Large intestine (tissue), 3 donors: ENCODE results near the gene PTRH2. TPM values are rescaled to one million over a fixed set of nuclear protein-coding genes. Genes with fewer than 3 reads are reported as not detected.
A peak's percentile ranks its signal among the peaks of the same experiment; 100 is the strongest.

Experiments used
- DNase-seq, 2 donors: peaks; one replicate each; pipeline versions ENCODE4 v3.0.0 to v3.0.0-alpha.2; 2013
- H3K27ac ChIP-seq: one replicate; pipeline ENCODE4 v1.5.1; 2013; ENCODE audit warnings: low read length
- H3K27me3 ChIP-seq: 2 replicates; pipeline ENCODE4 v1.6.1; 2013; ENCODE audit warnings: low read length; ENCODE audit not compliant: control insufficient read depth, insufficient read depth
- H3K36me3 ChIP-seq: 2 replicates; pipeline ENCODE4 v1.6.1; 2013; ENCODE audit warnings: low read length; ENCODE audit not compliant: control insufficient read depth, insufficient read depth
- H3K4me1 ChIP-seq: one replicate; pipeline ENCODE4 v1.6.1; 2013; ENCODE audit warnings: low read length; ENCODE audit not compliant: control insufficient read depth, insufficient read depth
- H3K4me3 ChIP-seq: one replicate; pipeline ENCODE4 v1.5.1; 2013; ENCODE audit warnings: low read length
- H3K9me3 ChIP-seq: one replicate; pipeline ENCODE4 v1.6.1; 2013; ENCODE audit warnings: mild to moderate bottlenecking, low read depth, low read length, moderate library complexity; ENCODE audit not compliant: control insufficient read depth
- WGBS: methylation state at CpG from one replicate; pipeline ENCODE4 v1.1.5; 2013; ENCODE audit warnings: low lambda C conversion rate; ENCODE audit not compliant: insufficient coverage; 5-methylcytosine and 5-hydroxymethylcytosine counted together
- polyA plus RNA-seq: library from polyadenylated mRNA; unstranded; fragments of 120-200 nt; gene quantifications from one replicate; pipeline ENCODE4 v1.2.1, GENCODE V29; 2013

PTRH2 gene
- polyA plus RNA-seq, 1 donor = 26.3 TPM

DNA sequence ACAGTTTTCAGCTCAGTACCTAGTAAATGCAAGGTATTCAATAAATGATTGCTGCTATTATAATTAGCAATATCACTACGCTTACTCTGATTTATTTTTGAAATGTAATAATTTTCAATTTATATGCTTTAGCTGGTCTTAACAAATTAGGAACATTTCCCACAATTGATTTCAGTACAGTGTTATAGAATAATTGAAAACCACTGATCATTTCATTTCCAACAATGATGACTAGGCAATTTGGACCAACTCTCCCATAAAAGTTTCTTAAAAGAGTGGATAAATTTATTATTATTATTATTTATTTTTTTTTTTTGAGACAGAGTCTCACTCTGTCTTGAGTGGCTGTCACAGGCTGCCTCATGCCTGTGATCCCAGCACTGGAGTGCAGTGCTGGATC is 41.4 kb upstream of the PTRH2 start:
- WGBS = 100% methylated on average over 1 of the region's 1 CpG
- no peak overlapping the region for H3K27ac ChIP-seq
- no peaks in the 10 kb centered on the region for H3K4me1 ChIP-seq
- H3K4me3 ChIP-seq = no peak overlapping the region
- no peak for DNase-seq
- peaks cover 13% of the 10 kb centered on the region for H3K36me3 ChIP-seq
- no peaks in the 10 kb centered on the region for H3K9me3 ChIP-seq
- H3K27me3 ChIP-seq = no peaks in the 10 kb centered on the region

DNA sequence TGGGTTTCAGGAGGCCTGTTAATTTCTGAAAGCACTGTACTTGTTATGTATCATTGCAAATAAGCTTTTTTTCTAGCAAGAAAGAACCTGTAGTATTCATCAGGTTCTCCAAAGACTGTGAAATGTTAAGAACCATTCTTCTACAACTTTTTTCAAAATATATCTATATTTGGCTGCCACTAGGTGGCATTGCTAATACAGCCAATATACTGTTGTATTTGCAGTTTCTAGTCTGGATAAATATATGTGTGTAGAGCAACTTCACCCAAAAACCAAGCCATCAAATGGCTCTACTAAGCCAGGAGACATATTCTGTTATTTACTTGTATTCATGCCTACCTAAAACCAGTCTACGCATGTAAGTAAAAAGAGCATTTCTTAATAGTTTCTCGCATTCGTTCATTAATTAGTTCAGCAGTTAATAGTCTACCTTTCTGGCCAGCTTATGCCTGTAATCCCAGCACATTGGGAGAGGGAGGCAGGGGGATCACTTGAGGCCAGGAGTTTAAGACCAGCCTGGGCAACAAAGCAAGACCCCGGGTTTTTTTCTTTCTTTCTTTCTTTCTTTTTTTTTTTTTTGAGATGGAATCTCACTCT is 39.7 kb upstream of the PTRH2 start:
- no peaks in the 10 kb centered on the region for H3K27me3 ChIP-seq
- peak in 1 of 2 donors; percentile 18 for DNase-seq
- WGBS = no CpG with 5 or more reads among the region's 4 CpGs
- no peak overlapping the region for H3K4me3 ChIP-seq
- H3K4me1 ChIP-seq = no peaks in the 10 kb centered on the region
- no peak overlapping the region for H3K27ac ChIP-seq
- H3K36me3 ChIP-seq = peaks cover 12% of the 10 kb centered on the region
- no peaks in the 10 kb centered on the region for H3K9me3 ChIP-seq

- 100% methylated on average over 1 of the region's 2 CpGs for WGBS
- Histone ChIP-seq H3K4me1 (no peaks in the 10 kb centered on the region), H3K36me3 (peaks cover 17% of the 10 kb centered on the region), H3K27ac (no peak overlapping the region), H3K27me3 (no peaks in the 10 kb centered on the region), H3K4me3 (no peak overlapping the region), H3K9me3 (no peaks in the 10 kb centered on the region)
- no peak for DNase-seq
Measured at GRCh38 chr17:59745040-59745439, 37.8 kb upstream of the PTRH2 start.

- H3K27ac ChIP-seq = no peak overlapping the region
- WGBS = no CpG with 5 or more reads among the region's 4 CpGs
- H3K27me3 ChIP-seq = no peaks in the 10 kb centered on the region
- H3K9me3 ChIP-seq = no peaks in the 10 kb centered on the region
- DNase-seq = no peak
- no peaks in the 10 kb centered on the region for H3K4me1 ChIP-seq
- peaks cover 18% of the 10 kb centered on the region for H3K36me3 ChIP-seq
- H3K4me3 ChIP-seq = no peak overlapping the region
Measured at GRCh38 chr17:59743842-59744241, 36.6 kb upstream of the PTRH2 start.

- WGBS = no CpG with 5 or more reads among the region's 3 CpGs
- no peak for DNase-seq
- Histone ChIP-seq H3K4me1 (peaks cover 15% of the 10 kb centered on the region), H3K36me3 (peaks cover 17% of the 10 kb centered on the region), H3K27me3 (no peaks in the 10 kb centered on the region), H3K4me3 (no peak overlapping the region), H3K27ac (peak overlapping the region; percentile 9), H3K9me3 (no peaks in the 10 kb centered on the region)
Measured at GRCh38 chr17:59737324-59737723, 30.1 kb upstream of the PTRH2 start.

- no peak for DNase-seq
- no peaks in the 10 kb centered on the region for H3K27me3 ChIP-seq
- no peak overlapping the region for H3K4me3 ChIP-seq
- no peak overlapping the region for H3K27ac ChIP-seq
- H3K36me3 ChIP-seq = peaks cover 6% of the 10 kb centered on the region
- no CpG with 5 or more reads among the region's 5 CpGs for WGBS
- no peaks in the 10 kb centered on the region for H3K9me3 ChIP-seq
- peaks cover 15% of the 10 kb centered on the region for H3K4me1 ChIP-seq
Measured at GRCh38 chr17:59734226-59734625, 27.0 kb upstream of the PTRH2 start.

DNA sequence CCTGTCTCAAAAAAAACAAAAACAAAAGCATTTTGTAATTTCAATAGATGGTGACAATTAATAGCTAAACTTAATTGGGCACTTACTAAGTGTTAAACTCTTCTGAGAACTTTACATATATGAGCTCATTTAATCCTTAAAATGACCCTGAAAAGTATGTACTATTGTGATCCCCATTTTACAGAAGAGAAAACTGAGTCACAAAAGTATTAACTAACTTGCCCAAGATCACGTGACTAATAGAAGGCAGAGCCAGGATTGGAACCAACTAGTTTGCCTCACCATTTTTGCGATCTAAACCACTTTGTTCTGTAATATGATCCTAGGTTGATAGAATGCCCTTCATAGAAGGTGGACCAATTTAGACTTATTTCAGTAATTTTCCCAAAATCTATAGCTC is 26.5 kb upstream of the PTRH2 start:
- Histone ChIP-seq H3K4me3 (no peak overlapping the region), H3K27ac (no peak overlapping the region), H3K4me1 (peaks cover 15% of the 10 kb centered on the region), H3K27me3 (no peaks in the 10 kb centered on the region), H3K36me3 (peaks cover 6% of the 10 kb centered on the region), H3K9me3 (no peaks in the 10 kb centered on the region)
- WGBS = no CpG with 5 or more reads among the region's 2 CpGs
- DNase-seq = no peak

DNA sequence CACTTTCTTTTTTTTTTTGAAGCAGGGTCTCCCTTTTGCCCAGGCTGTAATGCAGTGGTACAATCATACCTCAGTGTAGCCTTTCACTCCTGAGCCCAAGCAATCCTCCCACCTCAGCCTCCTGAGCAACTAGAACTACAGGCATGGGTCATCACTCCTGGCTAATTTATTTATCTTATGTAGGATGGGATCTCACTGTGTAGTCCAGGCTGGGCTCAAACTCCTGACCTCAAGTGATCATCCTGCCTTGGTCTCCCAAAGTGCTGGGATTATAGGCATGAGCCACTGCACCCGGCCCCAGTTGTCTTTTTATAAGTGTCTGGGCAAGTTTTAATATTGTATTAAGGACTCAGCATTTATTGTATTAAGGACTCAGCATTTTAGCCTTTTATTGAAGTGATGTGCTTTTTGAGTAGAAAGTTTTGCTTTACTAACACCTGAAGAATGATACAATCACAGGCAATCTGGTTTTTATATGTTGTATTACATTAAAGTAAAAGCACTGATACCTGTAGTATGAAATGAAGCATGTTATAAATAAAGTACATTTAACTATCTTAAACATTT is 23.1 kb upstream of the PTRH2 start:
- no peak for DNase-seq
- H3K9me3 ChIP-seq = no peaks in the 10 kb centered on the region
- no peak overlapping the region for H3K27ac ChIP-seq

GRCh38 chr17:59727817-59728533 is 20.7 kb upstream of the PTRH2 start:
- no peaks in the 10 kb centered on the region for H3K9me3 ChIP-seq
- no CpG with 5 or more reads among the region's 1 CpG for WGBS
- H3K27ac ChIP-seq = no peak overlapping the region
- H3K4me1 ChIP-seq = peaks cover 12% of the 10 kb centered on the region
- H3K4me3 ChIP-seq = no peak overlapping the region
- H3K27me3 ChIP-seq = no peaks in the 10 kb centered on the region
- DNase-seq = no peak
- H3K36me3 ChIP-seq = peaks cover 2% of the 10 kb centered on the region

More for the DNA sequence above, 23.1 kb upstream of the PTRH2 start:
- Histone ChIP-seq H3K27me3 (no peaks in the 10 kb centered on the region), H3K36me3 (peaks cover 2% of the 10 kb centered on the region), H3K4me1 (peaks cover 11% of the 10 kb centered on the region), H3K4me3 (no peak overlapping the region)
- WGBS = no CpG with 5 or more reads among the region's 1 CpG

- no peak overlapping the region for H3K27ac ChIP-seq
- no peak for DNase-seq
- WGBS = 100% methylated on average over 1 of the region's 2 CpGs
- H3K4me3 ChIP-seq = no peak overlapping the region
- peaks cover 16% of the 10 kb centered on the region for H3K4me1 ChIP-seq
- no peaks in the 10 kb centered on the region for H3K36me3 ChIP-seq
- H3K27me3 ChIP-seq = no peaks in the 10 kb centered on the region
- no peaks in the 10 kb centered on the region for H3K9me3 ChIP-seq
Measured at GRCh38 chr17:59725691-59726090, 18.5 kb upstream of the PTRH2 start.
